HG03159 (cell line): ENCODE results near the gene ENTHD1.
"Not testable (repeated sequence)": the region's sequence is repeated elsewhere in the genome, so short reads cannot be mapped to it uniquely, and the experiment has no call there.

ENCODE experiments used
- ATAC-seq: cut with Tn5 transposase; IDR thresholded peaks from one replicate; pipeline ENCODE4 v1.9.1; 2021; ENCODE audit warnings: mild to moderate bottlenecking, moderate library complexity; ENCODE audit not compliant: unreplicated experiment

Gene ENTHD1

DNA sequence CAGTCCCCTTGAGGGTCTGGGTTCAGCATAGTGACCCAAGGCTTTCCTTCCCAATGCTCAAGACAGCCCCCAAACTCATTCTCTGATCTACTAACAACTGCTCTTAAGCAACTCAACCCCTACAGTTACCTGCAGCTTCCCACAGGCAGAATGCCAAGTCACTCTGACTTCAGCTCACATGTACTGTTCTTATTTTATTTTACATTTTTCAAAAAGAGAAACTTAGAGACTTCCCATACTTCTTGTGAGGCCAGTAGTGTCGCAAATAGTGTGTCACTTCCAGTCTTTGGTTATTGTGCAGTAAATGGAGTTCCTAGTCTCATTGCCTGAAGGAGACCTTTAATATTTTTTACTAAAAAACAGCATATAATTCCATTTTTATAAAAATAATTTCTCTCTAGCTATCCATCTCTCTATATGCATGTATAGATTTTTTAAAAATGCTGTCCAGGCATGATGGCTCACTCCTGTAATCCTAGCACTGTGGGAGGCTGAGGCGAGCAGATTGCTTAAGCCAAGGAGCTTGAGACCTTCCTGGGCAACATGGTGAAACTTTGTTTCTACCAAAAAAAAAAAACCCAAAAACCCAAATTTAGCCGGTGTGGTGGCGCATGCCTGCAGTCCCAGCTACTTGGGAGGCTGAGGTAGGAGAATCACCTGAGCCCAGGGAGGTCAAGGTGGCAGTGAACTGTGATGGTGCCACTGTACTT, 41.8 kb downstream of the ENTHD1 start:
- no peak for ATAC-seq

DNA sequence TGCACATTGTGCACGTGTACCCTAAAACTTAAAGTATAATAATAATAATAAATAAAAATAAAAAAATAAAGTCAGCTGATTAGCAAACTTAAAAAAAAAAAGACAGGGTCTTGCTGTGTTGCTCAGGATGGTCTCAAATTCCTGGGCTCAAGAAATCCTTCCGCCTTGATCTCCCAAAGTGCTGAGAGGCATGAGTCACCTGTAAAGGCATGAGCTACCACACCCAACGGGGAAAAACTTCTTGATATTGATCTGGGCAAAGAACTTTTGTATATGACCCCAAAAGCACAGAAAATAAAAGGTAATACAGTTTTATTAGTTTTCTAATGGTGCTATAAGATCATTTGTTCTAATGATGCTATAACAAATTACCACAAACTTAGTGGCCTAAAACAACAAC, 46.1 kb downstream of the ENTHD1 start:
- no peak for ATAC-seq

DNA sequence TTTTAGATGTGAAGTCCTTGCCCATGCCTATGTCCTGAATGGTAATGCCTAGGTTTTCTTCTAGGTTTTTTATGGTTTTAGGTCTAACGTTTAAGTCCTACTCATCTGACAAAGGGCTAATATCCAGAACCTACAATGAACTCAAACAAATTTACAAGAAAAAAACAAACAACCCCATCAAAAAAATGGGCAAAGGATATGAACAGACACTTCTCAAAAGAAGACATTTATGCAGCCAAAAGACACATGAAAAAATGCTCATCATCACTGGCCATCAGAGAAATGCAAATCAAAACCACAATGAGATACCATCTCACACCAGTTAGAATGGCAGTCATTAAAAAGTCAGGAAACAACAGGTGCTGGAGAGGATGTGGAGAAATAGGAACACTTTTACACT, 47.0 kb downstream of the ENTHD1 start:
- not testable (repeated sequence) for ATAC-seq

DNA sequence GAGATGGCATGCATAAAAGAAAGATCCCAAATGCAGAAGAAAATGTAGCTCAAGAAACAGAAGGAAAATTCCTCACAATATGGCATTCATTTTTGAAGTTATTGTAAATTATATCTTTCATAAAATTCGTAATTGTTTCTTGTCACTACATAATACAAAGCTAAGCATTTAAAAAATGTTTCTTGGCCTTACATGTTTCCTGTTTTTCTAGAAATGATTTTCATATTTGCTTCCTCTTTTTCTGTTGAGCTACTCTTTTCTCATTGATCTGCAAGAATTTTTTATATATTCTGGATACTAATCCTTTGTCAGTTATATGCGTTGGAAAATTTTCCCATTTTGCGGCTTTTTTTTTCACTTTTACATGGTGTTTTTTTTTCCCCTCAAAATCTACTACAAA, 48.0 kb downstream of the ENTHD1 start:
- ATAC-seq, result no peak

DNA sequence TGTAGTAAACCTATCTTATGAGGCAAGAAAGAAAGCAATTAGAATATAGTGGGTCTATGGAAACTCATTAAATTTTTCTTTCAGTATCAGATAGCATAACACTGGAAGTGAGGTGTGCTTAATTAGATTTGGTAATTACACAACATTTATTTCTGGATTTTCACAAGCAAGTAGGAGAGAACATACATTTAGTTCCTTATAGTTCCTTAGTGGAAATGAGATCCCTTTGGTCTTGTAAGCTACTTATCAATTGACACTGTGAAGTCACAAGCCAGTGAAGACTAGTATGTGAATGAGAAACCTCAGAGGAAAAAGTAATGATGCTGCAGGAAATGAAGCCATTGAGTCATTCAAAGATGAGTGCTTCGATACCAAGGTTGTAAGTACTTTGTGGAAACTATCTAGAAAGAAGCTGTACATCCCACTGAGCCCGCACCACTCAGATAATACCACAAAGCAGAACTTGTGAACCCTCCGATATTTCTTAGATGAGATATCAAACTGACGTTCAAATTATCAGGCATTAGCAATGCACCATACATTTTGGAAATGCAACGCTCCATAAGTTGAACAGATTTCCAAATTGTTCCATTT, 53.5 kb downstream of the ENTHD1 start:
- no peak for ATAC-seq

DNA sequence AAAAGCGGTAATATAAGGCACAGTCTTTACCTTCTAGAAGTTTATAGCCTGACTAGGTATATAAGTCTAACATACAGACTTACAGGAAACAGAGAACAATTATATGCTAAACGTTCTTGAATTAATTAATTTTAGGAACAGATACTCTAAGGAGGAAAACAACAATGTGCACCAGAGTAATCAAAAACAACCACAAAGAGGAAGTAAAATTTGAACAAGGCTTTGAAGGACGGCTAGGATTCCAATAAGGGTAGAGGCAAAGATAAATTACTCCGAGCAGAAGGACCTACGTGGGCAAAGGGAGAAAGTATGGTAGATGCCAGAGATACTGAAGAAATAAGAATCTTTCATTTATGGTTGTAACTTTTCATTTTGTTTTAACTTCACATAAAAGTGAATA, 54.4 kb downstream of the ENTHD1 start:
- no peak for ATAC-seq

DNA sequence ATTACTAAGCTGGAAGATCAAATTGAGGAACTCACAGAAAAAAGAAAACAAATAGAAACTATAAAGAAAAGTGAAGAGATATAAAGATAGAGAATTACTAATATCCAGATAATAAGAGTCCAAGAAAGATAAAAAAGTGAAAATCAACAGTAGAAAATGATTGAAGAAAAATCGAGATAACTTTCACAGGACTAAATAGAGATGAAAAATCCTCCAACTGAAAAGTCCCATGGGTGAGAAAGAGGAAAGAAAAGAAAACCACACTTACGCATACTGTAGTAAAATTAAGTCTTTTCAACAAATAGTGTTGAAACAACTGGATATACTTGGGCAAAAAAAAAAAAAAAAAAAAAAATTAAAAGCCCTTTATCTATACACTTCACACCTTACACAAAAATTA, 60.0 kb downstream of the ENTHD1 start:
- no peak for ATAC-seq

DNA sequence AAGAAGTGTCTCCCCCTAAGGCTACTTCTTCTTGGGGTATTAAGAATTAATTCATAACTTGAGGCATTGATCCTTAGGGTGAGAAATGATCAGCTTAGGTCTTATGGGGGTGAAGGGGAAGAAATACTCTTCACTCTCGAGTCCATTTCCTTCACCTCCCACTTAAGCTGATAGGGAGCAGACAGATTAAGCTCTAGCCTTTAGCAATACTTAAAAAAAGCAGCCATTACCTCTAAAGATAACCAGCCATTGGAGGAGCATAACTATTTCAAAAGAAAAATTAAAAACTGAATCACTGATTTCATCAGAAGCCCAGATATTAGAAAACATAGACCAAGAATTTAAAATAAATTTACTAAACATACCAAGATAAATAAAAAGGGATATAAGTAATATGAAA, 60.5 kb downstream of the ENTHD1 start:
- no peak for ATAC-seq

DNA sequence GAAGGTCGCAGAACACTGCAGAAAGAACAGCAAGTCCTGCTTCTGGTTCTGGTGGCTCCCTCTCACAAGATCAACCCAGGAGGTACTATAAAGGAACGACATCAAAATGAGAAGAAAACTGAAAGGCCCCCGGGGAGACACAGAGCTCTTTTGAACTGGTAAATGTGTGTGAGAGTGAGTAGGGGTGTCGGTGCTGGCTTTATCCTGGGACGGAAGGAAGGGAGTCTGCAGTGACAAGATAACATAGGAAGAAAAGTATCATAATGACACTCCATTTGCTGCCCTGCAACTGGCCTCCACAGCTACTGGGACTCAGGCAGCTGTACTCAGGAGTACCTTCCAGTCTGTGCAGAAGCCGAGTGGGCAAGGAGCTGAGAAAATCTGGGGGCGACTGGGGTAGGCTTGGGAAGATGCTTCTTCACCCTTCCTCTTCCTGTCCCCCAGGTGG, 60.9 kb downstream of the ENTHD1 start:
- no peak for ATAC-seq

DNA sequence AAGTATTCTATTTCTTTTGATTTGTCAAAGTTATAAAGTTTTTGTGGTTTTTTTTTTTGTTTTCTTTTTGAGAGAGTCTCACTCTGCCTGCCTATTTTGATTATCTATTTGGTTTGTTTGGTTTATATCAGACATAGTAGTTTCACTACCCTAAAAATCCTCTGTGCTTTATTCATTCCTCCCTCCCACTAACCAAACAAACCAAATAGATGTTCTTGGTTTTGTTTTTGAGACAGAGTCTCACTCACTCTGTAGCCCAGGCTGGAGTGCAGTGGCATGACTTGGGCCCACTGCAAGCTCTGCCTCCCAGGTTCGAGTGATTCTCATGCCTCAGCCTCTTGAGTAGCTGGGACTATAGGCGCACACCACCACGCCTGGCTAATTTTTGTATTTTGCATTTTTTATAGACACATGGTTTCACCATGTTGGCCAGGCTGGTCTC, 67.9 kb downstream of the ENTHD1 start:
- peak; percentile 84 for ATAC-seq

DNA sequence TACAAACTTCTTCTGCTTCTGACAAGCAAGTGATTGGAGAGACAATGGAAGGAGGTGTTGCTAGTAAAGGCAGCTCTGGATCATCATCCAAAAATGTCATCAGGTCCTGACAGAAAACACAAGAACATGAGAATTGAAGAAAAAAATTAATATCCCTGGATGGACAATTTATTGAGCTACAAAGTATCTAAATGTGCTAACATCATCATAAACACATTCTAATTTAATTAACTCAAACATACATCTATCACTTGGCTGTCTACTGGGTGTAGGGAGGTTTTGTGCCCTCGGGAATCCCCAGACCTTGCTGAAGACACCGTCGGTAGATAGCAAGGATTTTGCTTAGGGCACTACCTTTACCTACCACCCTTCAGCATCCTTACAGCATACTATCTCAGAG, 72.6 kb downstream of the ENTHD1 start:
- ATAC-seq, result no peak

DNA sequence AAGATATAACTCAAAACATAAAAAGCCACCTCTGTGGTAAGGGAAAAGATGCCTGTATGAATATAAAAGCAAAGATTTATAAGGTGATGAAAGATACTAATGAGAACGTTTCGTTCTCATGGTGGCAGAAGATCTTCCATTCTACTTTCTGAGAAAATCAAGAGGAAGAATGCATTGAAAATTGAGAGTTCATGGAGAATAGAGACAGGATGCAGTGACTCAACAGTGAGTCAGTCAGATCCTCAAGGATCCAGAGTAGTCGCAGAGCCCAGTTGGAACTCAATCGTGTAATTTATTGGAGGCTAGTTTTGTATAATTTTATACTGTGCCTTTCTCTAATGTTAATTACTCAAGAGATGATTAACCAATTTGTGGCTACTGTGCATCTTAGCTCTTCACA, 73.3 kb downstream of the ENTHD1 start:
- ATAC-seq, result no peak

DNA sequence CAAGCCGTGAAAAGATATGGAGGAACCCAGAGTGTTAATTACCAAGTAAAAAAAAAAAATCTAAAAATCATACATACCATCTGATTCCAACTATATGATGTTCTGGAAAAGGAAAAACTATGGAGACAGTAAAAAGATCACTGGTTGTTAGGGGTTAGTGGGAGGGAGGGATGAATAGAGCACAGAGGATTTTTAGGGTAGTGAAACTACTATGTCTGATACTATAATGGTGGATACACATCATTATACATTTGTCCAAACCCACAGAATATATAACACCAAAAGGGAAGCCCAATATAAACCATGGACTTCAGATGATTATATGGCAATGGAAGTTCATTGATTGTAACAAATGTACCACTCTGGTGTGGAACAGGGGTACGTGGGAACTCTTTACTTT, 74.1 kb downstream of the ENTHD1 start:
- no peak for ATAC-seq

DNA sequence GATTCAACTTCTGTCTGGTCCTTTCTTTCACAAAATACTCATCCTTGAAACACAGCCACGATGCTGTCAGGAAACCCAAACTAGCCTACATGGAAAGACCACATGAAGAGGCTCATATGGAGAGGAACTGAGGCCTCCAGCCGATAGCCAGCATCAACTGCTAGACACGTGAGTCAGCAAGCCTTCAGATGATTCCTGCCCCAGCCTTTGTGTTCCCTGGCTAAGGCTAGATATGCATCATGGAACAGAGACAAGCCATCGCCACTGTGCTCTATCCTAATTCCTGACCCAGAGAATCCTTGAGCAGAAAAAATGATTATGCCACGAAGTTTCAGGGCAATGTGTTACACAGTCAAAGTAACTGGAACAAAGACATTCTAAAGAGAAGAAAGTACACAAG, 75.5 kb downstream of the ENTHD1 start:
- ATAC-seq, result no peak

DNA sequence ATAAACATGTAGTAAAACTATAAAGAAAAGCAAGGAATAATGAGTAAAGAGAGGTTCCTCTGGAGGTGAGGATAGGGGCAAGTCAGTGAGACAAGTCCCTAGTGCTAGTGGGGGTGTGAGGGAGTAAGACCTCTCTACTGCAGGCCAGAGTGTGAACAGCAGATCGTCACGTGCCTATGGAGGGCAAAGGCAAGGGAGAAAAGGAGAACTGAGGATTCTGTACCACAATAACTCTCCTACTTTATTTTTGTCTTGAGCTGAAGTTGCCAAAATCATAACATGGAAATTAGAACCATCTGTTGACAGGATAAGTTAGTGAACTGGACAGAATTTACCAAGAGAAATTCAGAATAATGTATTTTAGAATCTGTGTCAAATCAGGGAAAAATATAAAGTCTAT, 77.6 kb downstream of the ENTHD1 start:
- no peak for ATAC-seq

DNA sequence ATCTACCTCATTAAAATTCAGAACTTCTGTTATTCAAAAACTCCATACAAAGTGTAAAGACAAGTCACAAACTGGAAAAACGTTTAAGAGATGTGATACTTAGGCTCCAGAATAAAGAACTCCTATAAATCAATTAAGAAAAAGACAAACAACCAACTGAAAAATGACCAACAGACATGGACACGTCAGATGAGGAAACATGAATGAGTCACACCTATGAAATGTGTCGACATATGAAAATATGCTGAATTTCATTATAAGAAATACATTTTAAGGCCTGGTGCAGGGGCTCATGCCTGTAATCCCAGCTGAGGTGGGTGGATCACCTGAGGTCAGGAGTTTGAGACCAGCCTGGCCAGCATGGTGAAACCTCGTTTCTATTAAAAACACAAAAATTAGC, 78.7 kb downstream of the ENTHD1 start:
- no peak for ATAC-seq

DNA sequence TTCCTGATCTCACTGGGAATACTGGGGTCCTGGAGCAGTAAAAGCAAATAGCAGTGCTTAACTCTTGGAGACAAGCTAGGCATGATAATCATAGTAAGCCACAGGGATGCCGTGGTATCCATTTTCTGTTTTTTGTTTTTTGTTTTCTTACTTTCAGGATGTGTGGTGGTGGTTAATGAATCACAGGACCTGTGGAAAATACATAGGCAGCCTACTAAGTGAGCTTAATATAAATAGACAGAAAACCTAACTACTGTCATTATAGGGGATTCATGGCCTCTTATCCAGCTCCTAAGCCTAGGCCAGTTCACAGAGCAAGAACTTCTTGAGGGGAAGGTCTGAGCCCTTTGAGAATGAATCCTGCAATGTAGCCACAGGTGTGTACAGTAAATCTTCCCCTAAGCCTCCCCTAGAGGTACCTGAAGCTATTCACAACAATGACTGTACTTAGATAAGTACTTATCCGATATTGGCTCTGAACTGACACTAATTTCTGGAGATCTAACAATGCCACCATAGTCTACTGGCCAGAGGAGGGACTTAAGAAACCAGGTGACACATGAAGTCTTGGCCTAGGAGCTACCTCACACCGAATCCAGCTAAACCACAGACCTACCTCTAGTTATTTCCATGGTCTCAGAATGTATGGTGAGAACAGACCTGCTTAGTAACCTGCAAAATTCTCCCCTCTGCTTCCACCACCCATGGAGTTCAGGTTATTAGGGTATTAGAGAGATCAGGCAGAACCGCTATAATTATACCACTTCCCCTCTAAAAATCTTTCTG, 83.6 kb downstream of the ENTHD1 start:
- ATAC-seq, result no peak

DNA sequence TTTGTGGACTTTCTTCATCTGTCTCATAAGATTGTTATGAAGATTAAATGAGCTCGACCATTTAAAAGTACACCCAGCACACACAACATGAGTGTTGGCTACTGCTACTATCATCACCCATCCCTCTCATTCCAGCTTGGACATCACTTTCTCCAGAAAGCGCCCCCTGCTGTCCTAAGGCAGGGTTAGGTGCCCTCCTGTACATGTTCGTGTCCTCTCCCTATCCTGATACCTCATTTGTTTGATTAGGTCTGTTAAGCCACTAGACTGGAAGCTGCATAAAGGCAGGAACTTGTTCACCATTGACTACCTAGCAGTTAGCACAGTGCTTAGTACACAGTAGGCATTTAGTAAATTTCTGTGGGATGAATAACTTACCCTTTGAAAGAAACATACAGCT, 85.5 kb downstream of the ENTHD1 start:
- ATAC-seq, result no peak

DNA sequence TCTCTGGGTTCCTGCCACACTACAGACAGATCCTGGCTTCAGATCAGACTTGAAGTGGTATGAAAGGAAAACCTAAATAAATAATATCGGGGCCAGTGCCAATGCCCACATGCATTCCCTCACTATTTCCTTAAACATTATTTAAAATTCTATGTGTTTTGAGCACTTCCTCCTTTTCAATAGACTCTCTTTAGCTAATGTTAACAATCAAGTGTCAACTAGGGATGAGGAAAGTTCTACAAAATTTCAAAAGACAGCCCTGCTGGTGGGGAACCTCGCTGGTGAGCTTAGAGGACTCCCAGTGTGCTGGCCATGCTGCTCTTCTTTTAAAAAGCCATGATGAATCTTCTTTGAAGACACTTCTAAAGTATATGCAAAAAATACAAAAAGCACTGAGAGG, 87.5 kb downstream of the ENTHD1 start:
- ATAC-seq, result no peak

DNA sequence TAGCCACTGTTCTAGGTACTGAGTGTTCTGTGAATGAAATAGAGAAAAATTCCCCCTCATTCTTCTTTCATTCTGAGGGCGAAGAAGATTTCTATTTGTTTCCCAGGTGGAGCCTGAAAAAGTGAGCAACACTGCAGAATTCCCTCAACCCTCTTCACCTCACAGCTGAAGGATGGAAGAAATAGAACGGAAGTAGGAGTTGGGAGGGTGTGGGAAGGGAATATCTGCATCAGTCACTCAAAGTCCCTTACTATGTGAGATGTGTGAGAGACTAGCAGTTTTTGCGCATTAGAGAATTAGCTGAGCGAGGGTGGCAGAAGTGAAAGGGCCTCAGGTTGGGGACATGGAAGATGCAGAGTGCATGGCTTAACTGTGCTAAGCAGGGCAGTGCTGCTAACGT, 88.4 kb downstream of the ENTHD1 start:
- no peak for ATAC-seq

DNA sequence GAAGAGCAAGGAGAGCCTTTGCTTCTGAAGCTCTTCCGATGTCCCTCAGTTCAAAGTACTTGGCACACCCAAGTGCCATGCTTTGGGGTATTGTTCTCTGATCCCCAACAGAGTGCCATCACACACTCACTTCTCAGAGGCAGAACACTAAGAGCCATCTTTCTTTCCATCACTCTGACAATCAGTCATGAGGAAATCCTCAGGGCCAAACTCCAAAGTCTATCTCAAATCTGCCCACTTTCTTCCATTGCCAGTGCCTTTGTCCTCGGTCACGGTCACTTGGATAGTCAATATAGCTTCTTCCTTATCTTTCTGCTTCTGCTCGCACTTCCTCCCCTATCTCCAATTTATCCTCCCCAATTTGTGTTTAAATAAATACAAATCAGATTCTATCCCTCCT, 90.9 kb downstream of the ENTHD1 start:
- ATAC-seq, result no peak
